Prostate gland (tissue), 2 donors: ENCODE results near the gene LAMTOR2. TPM values are rescaled to one million over a fixed set of nuclear protein-coding genes. Genes with fewer than 3 reads are reported as not detected.
"Not testable (repeated sequence)": the region's sequence is repeated elsewhere in the genome, so short reads cannot be mapped to it uniquely, and the experiment has no call there.

ENCODE experiments used
- DNase-seq: peaks from one replicate; pipeline ENCODE4 v3.0.0-alpha.2; 2019; ENCODE audit warnings: low spot score
- H3K27ac ChIP-seq, 2 donors: fragments of 200-600 bp; sonication (generic); 2 replicates each; pipeline ENCODE4 v1.5.1; 2017 to 2019
- H3K27me3 ChIP-seq: fragments of 200-600 bp; sonication (generic); replicated peaks from 2 replicates; pipeline ENCODE4 v1.5.1; 2019; ENCODE audit not compliant: insufficient read depth
- H3K36me3 ChIP-seq, 2 donors: fragments of 200-600 bp; sonication (generic); 1 replicate in 1 of 2; 2 replicates in 1 of 2; pipeline versions ENCODE4 v1.5.1 to v1.8.1; 2017 to 2019
- H3K4me1 ChIP-seq: fragments of 200-600 bp; sonication (generic); replicated peaks from 2 replicates; pipeline ENCODE4 v1.5.1; 2019
- H3K4me3 ChIP-seq, 2 donors: fragments of 200-600 bp; sonication (generic); 2 replicates each; pipeline ENCODE4 v1.5.1; 2017 to 2019
- H3K9me3 ChIP-seq: fragments of 200-600 bp; sonication (generic); 2 replicates; pipeline ENCODE4 v1.5.1; 2017
- POLR2A ChIP-seq: fragments of 450-650 bp; IDR thresholded peaks from one replicate; pipeline ENCODE4 v1.6.1; 2016; ENCODE audit warnings: antibody characterized with exemption, mild to moderate bottlenecking
- POLR2AphosphoS5 ChIP-seq: sonication (generic); formaldehyde crosslinking; IDR thresholded peaks from one replicate; pipeline ENCODE4 v1.6.1; 2017; ENCODE audit warnings: antibody characterized with exemption
- WGBS: methylation state at CpG from one replicate; pipeline ENCODE4 v1.1.5; 2018; 5-methylcytosine and 5-hydroxymethylcytosine counted together
- intact Hi-C: fragments of 100-400 bp; cut with DNase I; formaldehyde crosslinking; loops from one replicate; pipeline ENCODE4 v1.14.2; 2022
- total RNA-seq, 2 donors: library from RNA; depleted of rRNA; stranded (reverse); fragments of >200 nt; gene quantifications; one replicate each; pipeline ENCODE4 v1.1.0, GENCODE V29; 2016
- TF ChIP-seq, protein P1 (sequence below), 4 experiments: fragments of 200-600 bp in 2 of 4; fragments of 450-650 bp in 2 of 4; sonication (generic) in 2 of 4; IDR thresholded peaks; 1 replicate in 3 of 4; 2 replicates in 1 of 4; pipeline ENCODE4 v1.5.1; 2016 to 2019; ENCODE audit warnings: antibody characterized with exemption in 4 of 4, mild to moderate bottlenecking in 2 of 4, moderate library complexity in 2 of 4

LAMTOR2 gene
- total RNA-seq, 2 donors from 2014 or later, result 48.0 to 91.4 TPM

DNA sequence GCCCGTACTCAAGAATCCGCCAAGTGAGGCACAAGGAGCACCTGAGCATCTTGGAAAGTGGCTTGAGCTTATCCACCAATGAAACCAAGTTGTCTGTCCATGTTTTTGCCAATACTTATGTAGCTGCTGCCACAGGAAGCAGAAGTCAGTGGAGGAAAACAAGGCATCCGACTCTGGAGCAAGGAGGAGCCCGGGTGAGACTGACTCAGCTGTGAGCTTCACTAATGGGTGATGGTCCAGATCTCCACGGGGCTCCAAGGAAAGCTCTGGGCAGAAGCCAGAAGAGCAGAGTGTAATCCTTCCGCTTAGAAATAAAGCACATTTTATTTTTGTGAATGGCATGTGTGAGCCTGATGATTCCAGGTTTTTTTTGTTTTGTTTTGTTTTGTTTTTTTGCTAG lies 21.6 kb upstream of the LAMTOR2 start:
- no peak for DNase-seq
- H3K27me3 ChIP-seq, result no peaks in the 10 kb centered on the region
- 60% methylated on average over 6 of the region's 6 CpGs for WGBS
- intact Hi-C loops, result no loop called here
- no peak overlapping the region for H3K27ac ChIP-seq
- no peaks in the 10 kb centered on the region for H3K36me3 ChIP-seq
- TF ChIP-seq, protein P1, sequence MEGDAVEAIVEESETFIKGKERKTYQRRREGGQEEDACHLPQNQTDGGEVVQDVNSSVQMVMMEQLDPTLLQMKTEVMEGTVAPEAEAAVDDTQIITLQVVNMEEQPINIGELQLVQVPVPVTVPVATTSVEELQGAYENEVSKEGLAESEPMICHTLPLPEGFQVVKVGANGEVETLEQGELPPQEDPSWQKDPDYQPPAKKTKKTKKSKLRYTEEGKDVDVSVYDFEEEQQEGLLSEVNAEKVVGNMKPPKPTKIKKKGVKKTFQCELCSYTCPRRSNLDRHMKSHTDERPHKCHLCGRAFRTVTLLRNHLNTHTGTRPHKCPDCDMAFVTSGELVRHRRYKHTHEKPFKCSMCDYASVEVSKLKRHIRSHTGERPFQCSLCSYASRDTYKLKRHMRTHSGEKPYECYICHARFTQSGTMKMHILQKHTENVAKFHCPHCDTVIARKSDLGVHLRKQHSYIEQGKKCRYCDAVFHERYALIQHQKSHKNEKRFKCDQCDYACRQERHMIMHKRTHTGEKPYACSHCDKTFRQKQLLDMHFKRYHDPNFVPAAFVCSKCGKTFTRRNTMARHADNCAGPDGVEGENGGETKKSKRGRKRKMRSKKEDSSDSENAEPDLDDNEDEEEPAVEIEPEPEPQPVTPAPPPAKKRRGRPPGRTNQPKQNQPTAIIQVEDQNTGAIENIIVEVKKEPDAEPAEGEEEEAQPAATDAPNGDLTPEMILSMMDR (IDR thresholded peaks at IDR 0.05), result no peak
- TF ChIP-seq POLR2AphosphoS5 (no peak), POLR2A (no peak)
- no peaks in the 10 kb centered on the region for H3K9me3 ChIP-seq
- no peak overlapping the region for H3K4me3 ChIP-seq
- no peaks in the 10 kb centered on the region for H3K4me1 ChIP-seq

DNA sequence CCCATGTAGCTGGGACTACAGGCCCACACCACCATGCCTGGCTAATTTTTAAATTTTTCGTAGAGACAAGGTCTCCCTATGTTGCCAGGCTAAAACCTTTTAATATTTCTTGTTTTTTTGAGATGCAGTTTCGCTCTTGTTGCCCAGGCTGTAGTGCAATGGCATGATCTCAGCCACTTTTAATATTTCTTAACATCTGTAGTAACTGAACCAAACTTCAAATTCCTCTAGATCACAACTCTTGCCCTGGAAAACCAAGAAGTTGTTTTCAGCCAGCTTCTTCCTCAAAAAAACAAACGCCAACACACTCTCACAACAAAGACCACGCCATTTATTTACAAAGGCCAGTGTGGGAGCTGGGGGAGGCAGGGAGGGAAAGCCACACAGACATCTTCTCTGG lies 19.6 kb upstream of the LAMTOR2 start:
- intact Hi-C loops, H3K27ac ChIP-seq, H3K27me3 ChIP-seq, H3K4me3 ChIP-seq, H3K4me1 ChIP-seq, H3K36me3 ChIP-seq, H3K9me3 ChIP-seq, DNase-seq: not testable (repeated sequence)
- WGBS, result 91% methylated on average over 4 of the region's 4 CpGs

DNA sequence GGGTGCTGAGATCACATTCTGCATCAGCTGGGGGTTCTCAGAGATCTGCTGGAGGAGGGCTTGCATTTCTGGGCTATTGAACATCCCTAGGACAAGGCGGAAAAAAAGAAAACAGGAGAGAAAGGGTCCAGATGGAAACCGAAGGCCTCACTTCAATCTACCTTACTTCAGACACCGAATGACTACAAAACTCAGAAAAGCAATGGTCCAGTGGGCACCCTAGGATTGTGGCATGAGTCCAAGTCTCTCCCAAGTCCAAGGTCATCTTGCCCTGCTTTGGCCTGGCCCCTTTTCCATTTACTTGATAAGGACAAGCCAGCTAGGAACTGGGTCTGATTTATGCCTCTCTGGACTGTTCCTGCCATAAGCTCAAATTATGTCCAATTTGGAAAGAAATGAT lies 11.8 kb upstream of the LAMTOR2 start:
- no peak overlapping the region for H3K4me3 ChIP-seq
- no peaks in the 10 kb centered on the region for H3K9me3 ChIP-seq
- H3K4me1 ChIP-seq, result no peaks in the 10 kb centered on the region
- H3K27ac ChIP-seq, result no peak overlapping the region
- no peaks in the 10 kb centered on the region for H3K27me3 ChIP-seq
- DNase-seq, result no peak
- intact Hi-C loops, result no loop called here
- TF ChIP-seq POLR2AphosphoS5 (no peak), POLR2A (no peak)
- TF ChIP-seq, protein P1 (IDR thresholded peaks at IDR 0.05), result no peak
- H3K36me3 ChIP-seq, result no peaks in the 10 kb centered on the region
- WGBS, result 97% methylated on average over 3 of the region's 3 CpGs

DNA sequence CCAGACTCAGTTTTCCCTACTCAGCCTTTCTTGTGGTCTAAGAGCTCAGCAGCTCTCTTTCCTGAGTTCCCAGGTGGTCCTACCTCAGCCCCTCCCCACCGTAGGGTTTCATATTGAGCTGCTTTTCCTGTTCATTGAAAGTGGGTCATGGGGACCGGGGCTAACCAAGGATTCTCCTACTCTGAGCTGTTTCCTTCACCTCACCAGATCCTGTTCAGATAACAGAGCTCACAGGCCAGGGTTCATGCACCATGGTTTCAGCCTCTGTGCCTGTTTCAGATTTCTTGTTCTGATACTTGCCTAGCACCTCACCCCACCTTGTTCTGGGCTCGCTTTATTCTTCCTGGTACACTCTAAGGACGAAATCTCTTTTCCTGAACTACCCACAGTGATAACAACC lies 9.5 kb upstream of the LAMTOR2 start:
- no peaks in the 10 kb centered on the region for H3K36me3 ChIP-seq
- DNase-seq, result no peak
- no peaks in the 10 kb centered on the region for H3K27me3 ChIP-seq
- TF ChIP-seq, protein P1 (IDR thresholded peaks at IDR 0.05), result no peak
- no peak for TF ChIP-seq POLR2AphosphoS5
- TF ChIP-seq POLR2A, result no peak
- H3K9me3 ChIP-seq, result no peaks in the 10 kb centered on the region
- WGBS, result 91% methylated on average over 4 of the region's 4 CpGs
- no peak overlapping the region for H3K27ac ChIP-seq
- intact Hi-C loops, result no loop called here
- no peak overlapping the region for H3K4me3 ChIP-seq
- H3K4me1 ChIP-seq, result no peaks in the 10 kb centered on the region

DNA sequence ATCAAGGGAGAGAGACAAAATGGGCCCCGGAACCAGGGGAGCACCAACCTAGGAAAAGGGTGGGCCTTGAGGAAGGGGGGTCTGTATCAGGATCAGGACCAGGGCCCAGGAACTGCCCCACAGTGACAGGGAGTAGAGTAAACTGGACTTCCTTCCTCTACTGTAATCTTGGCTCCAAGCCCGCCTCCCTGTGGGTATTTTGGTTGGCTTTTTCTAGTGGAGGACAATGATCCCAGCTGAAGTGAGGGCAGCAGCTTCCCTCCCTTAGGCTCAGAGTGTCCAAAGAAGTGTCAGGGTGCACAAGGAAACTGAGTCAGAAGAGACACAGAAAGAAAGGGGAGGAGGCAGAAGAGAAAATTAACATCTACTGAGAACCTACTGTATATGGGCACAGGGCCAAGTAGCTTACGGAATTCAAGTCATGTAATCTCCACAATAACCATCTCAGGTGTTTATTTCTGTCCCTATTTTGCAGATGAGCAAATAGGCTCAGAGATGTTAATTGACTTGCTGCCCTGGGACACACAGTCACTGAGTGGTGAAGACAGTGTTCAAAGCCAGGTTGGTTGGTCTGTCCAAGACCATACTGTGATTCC lies 5.8 kb upstream of the LAMTOR2 start:
- no peaks in the 10 kb centered on the region for H3K4me1 ChIP-seq
- WGBS, result 83% methylated on average over 3 of the region's 3 CpGs
- no peak for DNase-seq
- TF ChIP-seq POLR2A (no peak), POLR2AphosphoS5 (no peak)
- TF ChIP-seq, protein P1 (IDR thresholded peaks at IDR 0.05), result no peak
- H3K27ac ChIP-seq, result no peak overlapping the region
- no peaks in the 10 kb centered on the region for H3K36me3 ChIP-seq
- intact Hi-C loops, result no loop called here
- no peak overlapping the region for H3K4me3 ChIP-seq
- H3K9me3 ChIP-seq, result no peaks in the 10 kb centered on the region
- H3K27me3 ChIP-seq, result no peaks in the 10 kb centered on the region
